ENCODE results near the gene SPTBN1. TPM values are rescaled to one million over a fixed set of nuclear protein-coding genes. Genes with fewer than 3 reads are reported as not detected.

SPTBN1 gene
- total and polyA plus RNA-seq, 2 of the 13 experiments (the other 11 are each of a cell fraction or from before 2014, with no cell fraction given) = 123 to 299 TPM

GRCh38 chr2:54666634-54667265, 210.6 kb downstream of the SPTBN1 start (continued):
- TF ChIP-seq, protein P1, sequence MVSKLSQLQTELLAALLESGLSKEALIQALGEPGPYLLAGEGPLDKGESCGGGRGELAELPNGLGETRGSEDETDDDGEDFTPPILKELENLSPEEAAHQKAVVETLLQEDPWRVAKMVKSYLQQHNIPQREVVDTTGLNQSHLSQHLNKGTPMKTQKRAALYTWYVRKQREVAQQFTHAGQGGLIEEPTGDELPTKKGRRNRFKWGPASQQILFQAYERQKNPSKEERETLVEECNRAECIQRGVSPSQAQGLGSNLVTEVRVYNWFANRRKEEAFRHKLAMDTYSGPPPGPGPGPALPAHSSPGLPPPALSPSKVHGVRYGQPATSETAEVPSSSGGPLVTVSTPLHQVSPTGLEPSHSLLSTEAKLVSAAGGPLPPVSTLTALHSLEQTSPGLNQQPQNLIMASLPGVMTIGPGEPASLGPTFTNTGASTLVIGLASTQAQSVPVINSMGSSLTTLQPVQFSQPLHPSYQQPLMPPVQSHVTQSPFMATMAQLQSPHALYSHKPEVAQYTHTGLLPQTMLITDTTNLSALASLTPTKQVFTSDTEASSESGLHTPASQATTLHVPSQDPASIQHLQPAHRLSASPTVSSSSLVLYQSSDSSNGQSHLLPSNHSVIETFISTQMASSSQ (IDR thresholded peaks at IDR 0.05; ENCODE audit: low read depth) = 0 out of 2 replicates have a peak, but pooled peaks have one; percentile 19
- TF ChIP-seq, protein P1 (CRISPR knock-in tag; IDR thresholded peaks at IDR 0.05; ENCODE audit: borderline replicate concordance) = peak; percentile 81; the same call in 1 of the 2 replicates
- TF ChIP-seq ZNF552 (CRISPR knock-in tag; IDR thresholded peaks at IDR 0.05; ENCODE audit: borderline replicate concordance) (no peak), ZNF605 (CRISPR knock-in tag; IDR thresholded peaks at IDR 0.05) (peak; percentile 38; the same call in 1 of the 2 replicates), KAT2B (IDR thresholded peaks at IDR 0.05; ENCODE audit: borderline replicate concordance, low read depth, low read length) (no peak), HNRNPUL1 (IDR thresholded peaks at IDR 0.05; ENCODE audit: low read depth, low read length) (no peak), NCOA1 (CRISPR knock-in tag; IDR thresholded peaks at IDR 0.05) (no peak), SP5 (CRISPR knock-in tag; IDR thresholded peaks at IDR 0.05; ENCODE audit: borderline replicate concordance, low read depth) (peak; percentile 78), ZNF678 (CRISPR knock-in tag; IDR thresholded peaks at IDR 0.05) (no peak), ZNF296 (CRISPR knock-in tag; conservative IDR thresholded peaks at IDR 0.05) (no peak), KAT7 (CRISPR knock-in tag; IDR thresholded peaks at IDR 0.05; ENCODE audit: borderline replicate concordance) (peak; percentile 33; the same call in 1 of the 2 replicates), ZNF703 (CRISPR knock-in tag; IDR thresholded peaks at IDR 0.05; ENCODE audit: borderline replicate concordance) (no peak), ZNF770 (CRISPR knock-in tag; IDR thresholded peaks at IDR 0.05) (no peak), ZMAT3 (CRISPR knock-in tag; conservative IDR thresholded peaks at IDR 0.05) (0 out of 2 replicates have a peak, but pooled peaks have one; percentile 25), ZBTB42 (CRISPR knock-in tag; IDR thresholded peaks at IDR 0.05) (no peak)
- TF ChIP-seq, protein P2, sequence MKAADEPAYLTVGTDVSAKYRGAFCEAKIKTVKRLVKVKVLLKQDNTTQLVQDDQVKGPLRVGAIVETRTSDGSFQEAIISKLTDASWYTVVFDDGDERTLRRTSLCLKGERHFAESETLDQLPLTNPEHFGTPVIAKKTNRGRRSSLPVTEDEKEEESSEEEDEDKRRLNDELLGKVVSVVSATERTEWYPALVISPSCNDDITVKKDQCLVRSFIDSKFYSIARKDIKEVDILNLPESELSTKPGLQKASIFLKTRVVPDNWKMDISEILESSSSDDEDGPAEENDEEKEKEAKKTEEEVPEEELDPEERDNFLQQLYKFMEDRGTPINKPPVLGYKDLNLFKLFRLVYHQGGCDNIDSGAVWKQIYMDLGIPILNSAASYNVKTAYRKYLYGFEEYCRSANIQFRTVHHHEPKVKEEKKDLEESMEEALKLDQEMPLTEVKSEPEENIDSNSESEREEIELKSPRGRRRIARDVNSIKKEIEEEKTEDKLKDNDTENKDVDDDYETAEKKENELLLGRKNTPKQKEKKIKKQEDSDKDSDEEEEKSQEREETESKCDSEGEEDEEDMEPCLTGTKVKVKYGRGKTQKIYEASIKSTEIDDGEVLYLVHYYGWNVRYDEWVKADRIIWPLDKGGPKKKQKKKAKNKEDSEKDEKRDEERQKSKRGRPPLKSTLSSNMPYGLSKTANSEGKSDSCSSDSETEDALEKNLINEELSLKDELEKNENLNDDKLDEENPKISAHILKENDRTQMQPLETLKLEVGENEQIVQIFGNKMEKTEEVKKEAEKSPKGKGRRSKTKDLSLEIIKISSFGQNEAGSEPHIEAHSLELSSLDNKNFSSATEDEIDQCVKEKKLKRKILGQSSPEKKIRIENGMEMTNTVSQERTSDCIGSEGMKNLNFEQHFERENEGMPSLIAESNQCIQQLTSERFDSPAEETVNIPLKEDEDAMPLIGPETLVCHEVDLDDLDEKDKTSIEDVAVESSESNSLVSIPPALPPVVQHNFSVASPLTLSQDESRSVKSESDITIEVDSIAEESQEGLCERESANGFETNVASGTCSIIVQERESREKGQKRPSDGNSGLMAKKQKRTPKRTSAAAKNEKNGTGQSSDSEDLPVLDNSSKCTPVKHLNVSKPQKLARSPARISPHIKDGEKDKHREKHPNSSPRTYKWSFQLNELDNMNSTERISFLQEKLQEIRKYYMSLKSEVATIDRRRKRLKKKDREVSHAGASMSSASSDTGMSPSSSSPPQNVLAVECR (CRISPR knock-in tag; IDR thresholded peaks at IDR 0.05; ENCODE audit: borderline replicate concordance) = peak; percentile 64; the same call in 1 of the 2 replicates
